GM12878 (cell line): Measurements from ENCODE around the gene STX8. TPM values are rescaled to one million over a fixed set of nuclear protein-coding genes. Genes with fewer than 3 reads are reported as not detected.

Experiments
- ATAC-seq: fragments of 200-7000 bp; cut with Tn5 transposase; 3 replicates; pipeline ENCODE4 v1.9.1; 2020; ENCODE audit warnings: mild to moderate bottlenecking, moderate library complexity
- BruUV-seq: library from RNA; stranded (reverse); fragments of 400-500 nt; replicated peaks from 2 replicates; lab custom pipeline; 2021; lab: Mats Ljungman, UMichigan
- CTCF ChIA-PET: fragments of 300-600 bp; sonication (Branson Sonifier 250); formaldehyde crosslinking; extraction: SDS; loops from one replicate; lab custom pipeline; 2021; ENCODE audit warnings: inconsistent platforms; lab: Yijun Ruan, JAX
- POLR2A ChIA-PET: fragments of 350-600 bp; formaldehyde crosslinking; extraction: SDS; loops from one replicate; lab custom pipeline; 2021; ENCODE audit warnings: inconsistent platforms; lab: Charles Lee
- RAD21 ChIA-PET: fragments of 300-600 bp; sonication (Branson Sonifier 250); formaldehyde crosslinking; loops from one replicate; lab custom pipeline; 2023; ENCODE audit warnings: antibody characterized with exemption; ENCODE audit not compliant: unreplicated experiment; lab: Charles Lee
- SMC1A ChIA-PET: fragments of 300-600 bp; sonication (Branson Sonifier 250); formaldehyde crosslinking; loops from one replicate; lab custom pipeline; 2023; ENCODE audit not compliant: unreplicated experiment, uncharacterized antibody; lab: Charles Lee
- DNase-seq: peaks from one replicate; pipeline ENCODE4 v3.0.0-alpha.2; 2011; ENCODE audit warnings: low read depth, low spot score
- FAIRE-seq: peaks from 3 replicates; lab custom pipeline; 2011; peaks lifted over from hg19 to GRCh38; lab: Jason Lieb, UNC
- H2AFZ ChIP-seq: 2 replicates; pipeline ENCODE4 v1.6.0; 2011; ENCODE audit warnings: low read depth, low read length, control low read depth; ENCODE audit not compliant: control insufficient read depth
- H3K27ac ChIP-seq: 2 replicates; pipeline ENCODE4 v1.5.1; 2011; ENCODE audit warnings: control low read depth; ENCODE audit not compliant: control insufficient read depth, insufficient read depth
- H3K27me3 ChIP-seq, 2 experiments: replicated peaks in 1 of 2; 2 replicates each; pipeline versions ENCODE4 v1.6.0 to v1.6.1; 2011; ENCODE audit warnings: low read length in 1 of 2; ENCODE audit not compliant: control insufficient read depth in 2 of 2, insufficient read depth in 2 of 2
- H3K36me3 ChIP-seq, 2 experiments: 2 replicates each; pipeline ENCODE4 v1.5.1; 2011; ENCODE audit warnings: low read length in 1 of 2; ENCODE audit not compliant: control insufficient read depth in 2 of 2, insufficient read depth in 2 of 2
- H3K4me1 ChIP-seq: 2 replicates; pipeline ENCODE4 v1.6.1; 2011; ENCODE audit warnings: mild to moderate bottlenecking, low read length, moderate library complexity, mixed read lengths; ENCODE audit not compliant: control insufficient read depth, insufficient read depth
- H3K4me2 ChIP-seq: 2 replicates; pipeline ENCODE4 v1.6.0; 2011; ENCODE audit warnings: control low read depth; ENCODE audit not compliant: control insufficient read depth, insufficient read depth
- H3K4me3 ChIP-seq: fragments of 200-600 bp; sonication (generic); 2 replicates; pipeline ENCODE4 v1.5.1; 2016
- H3K79me2 ChIP-seq: 2 replicates; pipeline ENCODE4 v1.6.0; 2011; ENCODE audit warnings: low read length; ENCODE audit not compliant: control insufficient read depth, insufficient read depth
- H3K9ac ChIP-seq: 2 replicates; pipeline ENCODE4 v1.8.0; 2011; ENCODE audit warnings: low read length, control low read depth, mixed read lengths; ENCODE audit not compliant: control insufficient read depth, insufficient read depth
- H3K9me3 ChIP-seq: replicated peaks from 3 replicates; pipeline ENCODE4 v1.5.1; 2011; ENCODE audit warnings: mild to moderate bottlenecking, low read length; ENCODE audit not compliant: control insufficient read depth, insufficient read depth
- H4K20me1 ChIP-seq: 2 replicates; pipeline ENCODE4 v1.6.0; 2011; ENCODE audit not compliant: control insufficient read depth, insufficient read depth
- ATF2 ChIP-seq: IDR thresholded peaks from 2 replicates; pipeline ENCODE4 v1.6.1; 2012; ENCODE audit warnings: low read length, inconsistent platforms
- BHLHE40 ChIP-seq, 2 experiments: fragments of 450-650 bp in 1 of 2; IDR thresholded peaks; 2 replicates each; pipeline ENCODE4 v1.6.1; 2011 to 2017; ENCODE audit warnings: low read depth in 2 of 2, borderline replicate concordance in 1 of 2, improper control_type of control experiment in 1 of 2, low read length in 1 of 2, mild to moderate bottlenecking in 1 of 2
- CREB1 ChIP-seq: IDR thresholded peaks from 2 replicates; pipeline ENCODE4 v1.6.1; 2012; ENCODE audit warnings: low read depth, mild to moderate bottlenecking, inconsistent platforms
- EGR1 ChIP-seq, 2 experiments: IDR thresholded peaks; 1 replicate in 1 of 2; 2 replicates in 1 of 2; pipeline ENCODE4 v1.6.1; 2011 to 2012; ENCODE audit warnings: low read depth in 2 of 2, low read length in 2 of 2, borderline replicate concordance in 1 of 2, mild to moderate bottlenecking in 1 of 2, moderate library complexity in 1 of 2
- FOS ChIP-seq: IDR thresholded peaks from 3 replicates; pipeline ENCODE4 v1.6.1; 2011; ENCODE audit warnings: borderline replicate concordance; ENCODE audit not compliant: insufficient read length; ENCODE audit errors: extremely low read depth
- GATAD2B ChIP-seq: fragments of 450-650 bp; conservative IDR thresholded peaks from 2 replicates; pipeline ENCODE4 v1.6.1; 2017; ENCODE audit warnings: low read depth, mild to moderate bottlenecking, moderate library complexity
- IRF5 ChIP-seq: fragments of 450-650 bp; IDR thresholded peaks from 2 replicates; pipeline ENCODE4 v1.6.1; 2017; ENCODE audit warnings: borderline replicate concordance
- JUND ChIP-seq: IDR thresholded peaks from 2 replicates; pipeline ENCODE4 v1.6.1; 2012; ENCODE audit warnings: low read depth, mild to moderate bottlenecking, low read length, improper control_type of control experiment, moderate library complexity
- MAX ChIP-seq: IDR thresholded peaks from 2 replicates; pipeline ENCODE4 v1.6.1; 2012; ENCODE audit warnings: low read depth, low read length, improper control_type of control experiment
- MTA2 ChIP-seq: fragments of 450-650 bp; IDR thresholded peaks from 2 replicates; pipeline ENCODE4 v1.6.1; 2016; ENCODE audit warnings: low read depth, mild to moderate bottlenecking, moderate library complexity
- PAX8 ChIP-seq: fragments of 450-650 bp; IDR thresholded peaks from 2 replicates; pipeline ENCODE4 v1.6.1; 2017; ENCODE audit warnings: mild to moderate bottlenecking, moderate library complexity
- POLR2AphosphoS5 ChIP-seq: IDR thresholded peaks from 2 replicates; pipeline ENCODE4 v1.6.1; 2011; ENCODE audit warnings: mild to moderate bottlenecking, low read length, inconsistent platforms
- RCOR1 ChIP-seq: conservative IDR thresholded peaks from 2 replicates; pipeline ENCODE4 v1.6.1; 2012; ENCODE audit warnings: low read depth, low read length, improper control_type of control experiment
- TCF3 ChIP-seq: IDR thresholded peaks from 2 replicates; pipeline ENCODE4 v1.6.1; 2012; ENCODE audit warnings: low read depth, mild to moderate bottlenecking, low read length, borderline replicate concordance; ENCODE audit not compliant: insufficient read depth
- YY1 ChIP-seq: IDR thresholded peaks from 2 replicates; pipeline ENCODE4 v1.6.1; 2011; ENCODE audit warnings: low read depth, mild to moderate bottlenecking, low read length
- ZNF687 ChIP-seq: fragments of 450-650 bp; IDR thresholded peaks from 2 replicates; pipeline ENCODE4 v1.6.1; 2017; ENCODE audit warnings: mild to moderate bottlenecking, moderate library complexity
- ZZZ3 ChIP-seq: IDR thresholded peaks from 2 replicates; pipeline ENCODE4 v1.6.1; 2011; ENCODE audit warnings: low read depth; ENCODE audit not compliant: control insufficient read depth, insufficient read length
- WGBS: methylation state at CpG from one replicate; pipeline ENCODE4 v1.1.6; 2016; ENCODE audit warnings: low lambda C conversion rate; ENCODE audit not compliant: insufficient replicate concordance, insufficient coverage; ENCODE audit errors: missing lambda C conversion rate; 5-methylcytosine and 5-hydroxymethylcytosine counted together
- in situ Hi-C: fragments of 300-500 bp; cut with MboI; formaldehyde crosslinking; loops from 9 replicates; pipeline ENCODE4 v1.14.3; 2018; ENCODE audit warnings: mixed read lengths
- intact Hi-C: fragments of 100-400 bp; cut with micrococcal nuclease; formaldehyde crosslinking; loops from one replicate; pipeline ENCODE4 v1.14.2; 2022; ENCODE audit not compliant: unreplicated experiment
- polyA plus RNA-seq, 11 experiments: library from polyadenylated mRNA; depleted of rRNA in 4 of 11; unstranded in 6 of 11; stranded (reverse) in 5 of 11; fragments of >200 nt; fragmentation: Nextera tagmentation in 4 of 11; fragmentation: Illumina TruSeq in 1 of 11; extraction: Ambion mirVana in 4 of 11; extraction: Trizol in 1 of 11; gene quantifications; 1 replicate in 1 of 11; 2 replicates in 10 of 11; pipeline versions ENCODE4 v1.2.1 to v1.2.3, GENCODE V29; 2011 to 2016; ENCODE audit warnings: inconsistent platforms in 2 of 11, missing spikeins in 2 of 11, low read depth in 1 of 11
- total RNA-seq, 4 experiments: library from RNA; depleted of rRNA in 3 of 4; stranded (reverse); fragments of >200 nt in 3 of 4; fragmentation: Illumina TruSeq in 1 of 4; extraction: Trizol in 1 of 4; gene quantifications; 2 replicates each; pipeline versions ENCODE4 v1.2.1 to v1.2.3, GENCODE V29; 2013 to 2021

Gene STX8
- total and polyA plus RNA-seq, 10 of the 15 experiments (the other 5 are each of a cell fraction or from before 2014, with no cell fraction given): 47.9 to 151 (median 72.9) TPM

GRCh38 chr17:9235346-9235745, 340.3 kb downstream of the STX8 start:
- Histone ChIP-seq H3K36me3 (no peaks in the 10 kb centered on the region), H2AFZ (no peak overlapping the region), H4K20me1 (0 out of 2 replicates have a peak, but pooled peaks cover 2% of the 10 kb centered on the region), H3K4me2 (no peak overlapping the region), H3K9me3 (no peaks in the 10 kb centered on the region), H3K4me1 (peaks cover 7% of the 10 kb centered on the region; the same call in 1 of the 2 replicates), H3K27ac (no peak overlapping the region), H3K79me2 (no peaks in the 10 kb centered on the region), H3K4me3 (no peak overlapping the region), H3K27me3 (peaks cover 0 to 6% of the 10 kb centered on the region in 2 experiments; a peak in 1 of 4 replicates), H3K9ac (no peak overlapping the region)
- DNase-seq (no peak), ATAC-seq (no peak), FAIRE-seq (no peak)
- ChIA-PET POLR2A (no interaction called here), CTCF (interaction anchor here (0.6 kb wide), 1 partner anchor 78 kb away, joined by 3 read pairs; no protein-coding TSS in a partner anchor), RAD21 (no interaction called here), SMC1A (no interaction called here)
- in situ Hi-C loops (no loop called here), intact Hi-C loops (no loop called here)
- 27% methylated on average over 4 of the region's 4 CpGs for WGBS
- no TSS peak for BruUV-seq
- TF ChIP-seq IRF5 (no peak), PAX8 (no peak), ZZZ3 (no peak), POLR2AphosphoS5 (no peak), BHLHE40 (IDR thresholded peaks at IDR 0.05; ENCODE audit: borderline replicate concordance in 1 of 2, low read depth in 2 of 2, low read length in 1 of 2) (no peak), YY1 (no peak), ATF2 (no peak), FOS (no peak), MAX (no peak), TCF3 (no peak), CREB1 (no peak), RCOR1 (no peak), JUND (no peak), ZNF687 (no peak), GATAD2B (no peak), EGR1 (IDR thresholded peaks at IDR 0.05; ENCODE audit: borderline replicate concordance in 1 of 2, low read depth in 2 of 2, low read length in 2 of 2) (no peak), MTA2 (no peak)
